ENCODE data around the gene ARHGAP28. TPM values are rescaled to one million over a fixed set of nuclear protein-coding genes. Genes with fewer than 3 reads are reported as not detected.

ARHGAP28 gene
- total RNA-seq, 1 experiment from 2014 or later: 118 TPM

DNA sequence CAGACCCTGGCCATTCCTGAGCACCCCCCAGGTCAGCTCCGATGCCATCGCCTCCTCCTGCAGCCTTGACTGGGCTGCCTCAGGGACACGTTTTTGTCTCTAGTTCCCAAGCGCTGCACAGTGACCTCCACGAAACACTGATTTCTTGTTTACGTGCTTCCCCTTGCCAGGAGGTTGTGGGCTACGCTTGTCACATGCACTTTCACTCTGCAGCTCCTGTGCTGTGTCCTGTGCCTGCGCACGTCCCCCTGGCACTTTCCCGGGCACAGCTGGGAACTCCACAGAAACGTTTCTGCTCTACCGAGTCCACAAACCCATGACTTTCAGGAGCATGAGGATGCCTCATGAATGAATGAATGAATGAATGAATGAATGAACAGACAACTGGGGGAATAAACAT, 227.5 kb downstream of the ARHGAP28 start:
- intact Hi-C loops (cut with micrococcal nuclease; ENCODE audit: unreplicated experiment): no loop called here
- ChIA-PET POLR2A (no interaction called here), CTCF (no interaction called here)
- Histone ChIP-seq H3K27me3 (replicated peaks; ENCODE audit: control insufficient read depth, insufficient read depth, low read length) (no peaks in the 10 kb centered on the region), H3K9me3 (no peaks in the 10 kb centered on the region), H3K36me3 (ENCODE audit: control insufficient read depth, insufficient read depth, low read length) (peaks cover 7% of the 10 kb centered on the region), H3K4me1 (no peaks in the 10 kb centered on the region), H3K4me3 (ENCODE audit: low read depth, low read length) (no peak overlapping the region)
- DNase-seq: no peak
- no peaks in the 10 kb centered on the region for H3K9me3 Mint-ChIP-seq (ENCODE audit: unreplicated experiment)
- no TSS peak for BruUV-seq (replicated peaks)
- no peak overlapping the region for H3K4me3 Mint-ChIP-seq (ENCODE audit: unreplicated experiment)
- TF ChIP-seq, protein P1, sequence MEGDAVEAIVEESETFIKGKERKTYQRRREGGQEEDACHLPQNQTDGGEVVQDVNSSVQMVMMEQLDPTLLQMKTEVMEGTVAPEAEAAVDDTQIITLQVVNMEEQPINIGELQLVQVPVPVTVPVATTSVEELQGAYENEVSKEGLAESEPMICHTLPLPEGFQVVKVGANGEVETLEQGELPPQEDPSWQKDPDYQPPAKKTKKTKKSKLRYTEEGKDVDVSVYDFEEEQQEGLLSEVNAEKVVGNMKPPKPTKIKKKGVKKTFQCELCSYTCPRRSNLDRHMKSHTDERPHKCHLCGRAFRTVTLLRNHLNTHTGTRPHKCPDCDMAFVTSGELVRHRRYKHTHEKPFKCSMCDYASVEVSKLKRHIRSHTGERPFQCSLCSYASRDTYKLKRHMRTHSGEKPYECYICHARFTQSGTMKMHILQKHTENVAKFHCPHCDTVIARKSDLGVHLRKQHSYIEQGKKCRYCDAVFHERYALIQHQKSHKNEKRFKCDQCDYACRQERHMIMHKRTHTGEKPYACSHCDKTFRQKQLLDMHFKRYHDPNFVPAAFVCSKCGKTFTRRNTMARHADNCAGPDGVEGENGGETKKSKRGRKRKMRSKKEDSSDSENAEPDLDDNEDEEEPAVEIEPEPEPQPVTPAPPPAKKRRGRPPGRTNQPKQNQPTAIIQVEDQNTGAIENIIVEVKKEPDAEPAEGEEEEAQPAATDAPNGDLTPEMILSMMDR (IDR thresholded peaks at IDR 0.05; ENCODE audit: insufficient read depth in 1 of 2, low read depth in 1 of 2, low read length in 1 of 2, severe bottlenecking in 1 of 2, unreplicated experiment in 1 of 2): no peak
- H3K27me3 Mint-ChIP-seq (ENCODE audit: insufficient read depth, unreplicated experiment): no peaks in the 10 kb centered on the region
- H3K36me3 Mint-ChIP-seq (ENCODE audit: insufficient read depth, unreplicated experiment): peaks cover 63% of the 10 kb centered on the region
- peaks cover 3% of the 10 kb centered on the region for H3K4me1 Mint-ChIP-seq (ENCODE audit: low read depth, unreplicated experiment)
- H3K27ac Mint-ChIP-seq (ENCODE audit: unreplicated experiment): no peak overlapping the region

DNA sequence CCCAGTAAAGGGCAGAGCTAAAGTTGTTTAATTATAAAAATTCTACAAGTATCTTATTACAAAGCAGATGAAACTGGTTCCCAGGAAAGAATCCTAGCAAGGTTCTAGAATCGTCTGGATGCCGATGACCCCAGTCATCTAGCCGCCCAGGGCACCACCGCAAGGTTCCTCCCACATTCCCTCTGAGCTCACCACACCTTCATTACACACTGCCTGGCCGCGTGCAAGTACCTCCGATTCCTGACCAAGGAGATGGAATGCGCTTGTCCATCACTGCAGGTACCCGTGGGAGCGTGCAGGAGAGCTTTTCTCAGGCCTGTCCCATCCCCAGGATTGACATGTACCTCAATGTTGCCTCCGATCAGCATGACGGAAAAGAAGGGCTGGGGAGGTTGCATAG, 229.6 kb downstream of the ARHGAP28 start:
- ChIA-PET POLR2A (no interaction called here), CTCF (interaction anchor here (0.5 kb wide), 1 partner anchor 413 kb away, joined by 3 read pairs; no protein-coding TSS in a partner anchor)
- Mint-ChIP-seq H3K27ac (ENCODE audit: unreplicated experiment) (no peak overlapping the region), H3K4me1 (ENCODE audit: low read depth, unreplicated experiment) (no peaks in the 10 kb centered on the region), H3K27me3 (ENCODE audit: insufficient read depth, unreplicated experiment) (no peaks in the 10 kb centered on the region), H3K4me3 (ENCODE audit: unreplicated experiment) (no peak overlapping the region), H3K36me3 (ENCODE audit: insufficient read depth, unreplicated experiment) (peaks cover 54% of the 10 kb centered on the region), H3K9me3 (ENCODE audit: unreplicated experiment) (no peaks in the 10 kb centered on the region)
- peaks cover 12% of the 10 kb centered on the region; the same call in 1 of the 2 replicates for H3K4me1 ChIP-seq
- H3K9me3 ChIP-seq: no peaks in the 10 kb centered on the region
- intact Hi-C loops (cut with micrococcal nuclease; ENCODE audit: unreplicated experiment): no loop called here
- no peaks in the 10 kb centered on the region for H3K27me3 ChIP-seq (replicated peaks; ENCODE audit: control insufficient read depth, insufficient read depth, low read length)
- H3K36me3 ChIP-seq (ENCODE audit: control insufficient read depth, insufficient read depth, low read length): peaks cover 9% of the 10 kb centered on the region
- DNase-seq: no peak
- TF ChIP-seq, protein P1 (IDR thresholded peaks at IDR 0.05; ENCODE audit: insufficient read depth in 1 of 2, low read depth in 1 of 2, low read length in 1 of 2, severe bottlenecking in 1 of 2, unreplicated experiment in 1 of 2): no peak
- BruUV-seq (replicated peaks): no TSS peak
- H3K4me3 ChIP-seq (ENCODE audit: low read depth, low read length): no peak overlapping the region

DNA sequence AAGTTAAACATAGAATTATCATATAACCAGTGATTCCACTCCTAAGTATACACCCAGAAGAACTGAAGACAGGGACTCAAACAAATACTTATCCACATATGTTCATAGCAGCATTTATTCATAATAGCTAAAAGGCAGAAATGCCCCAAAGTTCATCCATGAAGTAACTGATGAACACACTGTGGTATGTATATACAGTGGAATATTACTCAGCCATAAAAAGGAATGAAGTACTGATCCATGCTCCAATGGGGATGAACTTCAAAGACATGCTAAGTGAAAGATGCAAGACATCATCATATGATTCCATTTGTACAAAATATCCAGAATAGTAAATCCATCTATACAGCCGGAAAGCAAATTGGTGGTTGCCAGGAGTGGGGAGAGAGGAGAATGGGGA, 230.6 kb downstream of the ARHGAP28 start:
- H3K27me3 ChIP-seq (replicated peaks; ENCODE audit: control insufficient read depth, insufficient read depth, low read length): no peaks in the 10 kb centered on the region
- TF ChIP-seq, protein P1 (IDR thresholded peaks at IDR 0.05; ENCODE audit: insufficient read depth in 1 of 2, low read depth in 1 of 2, low read length in 1 of 2, severe bottlenecking in 1 of 2, unreplicated experiment in 1 of 2): no peak
- no TSS peak for BruUV-seq (replicated peaks)
- CTCF ChIA-PET: no interaction called here
- peaks cover 12% of the 10 kb centered on the region; the same call in 1 of the 2 replicates for H3K4me1 ChIP-seq
- Mint-ChIP-seq H3K4me3 (ENCODE audit: unreplicated experiment) (no peak overlapping the region), H3K4me1 (ENCODE audit: low read depth, unreplicated experiment) (no peaks in the 10 kb centered on the region), H3K27ac (ENCODE audit: unreplicated experiment) (no peak overlapping the region), H3K36me3 (ENCODE audit: insufficient read depth, unreplicated experiment) (peaks cover 53% of the 10 kb centered on the region), H3K9me3 (ENCODE audit: unreplicated experiment) (no peaks in the 10 kb centered on the region), H3K27me3 (ENCODE audit: insufficient read depth, unreplicated experiment) (no peaks in the 10 kb centered on the region)
- H3K36me3 ChIP-seq (ENCODE audit: control insufficient read depth, insufficient read depth, low read length): peaks cover 8% of the 10 kb centered on the region
- H3K9me3 ChIP-seq: no peaks in the 10 kb centered on the region
- POLR2A ChIA-PET: no interaction called here
- no peak overlapping the region for H3K4me3 ChIP-seq (ENCODE audit: low read depth, low read length)
- intact Hi-C loops (cut with micrococcal nuclease; ENCODE audit: unreplicated experiment): no loop called here
- no peak for DNase-seq

Data from Caco-2 (cell line).